ENCODE data around the gene ADCY3.

- TF ChIP-seq SIN3A (IDR thresholded peaks at IDR 0.05; ENCODE audit: borderline replicate concordance, insufficient read depth, low read length) (no peak), REST (IDR thresholded peaks at IDR 0.05; ENCODE audit: insufficient read depth in 1 of 2, low read depth in 2 of 2, low read length in 2 of 2) (no peak), POLR2AphosphoS5 (IDR thresholded peaks at IDR 0.05; ENCODE audit: low read depth, low read length) (no peak)
Measured at GRCh38 chr2:24832521-24832920, 87.5 kb downstream of the ADCY3 start.
